Fibroblast of lung (primary cell): ENCODE data around the gene FOXB1. TPM values are rescaled to one million over a fixed set of nuclear protein-coding genes. Genes with fewer than 3 reads are reported as not detected.

Experiments used
- DNase-seq, 2 donors: peaks; one replicate each; pipeline versions ENCODE4 v3.0.0 to v3.0.0-alpha.2; 2010; ENCODE audit warnings: low read depth in 2 of 2
- H2AFZ ChIP-seq: 2 replicates; pipeline ENCODE4 v1.5.1; 2012; ENCODE audit warnings: low read length, control low read depth, inconsistent platforms
- H3K27ac ChIP-seq: 2 replicates; pipeline ENCODE4 v1.5.1; 2011; ENCODE audit warnings: low read length, control low read depth; ENCODE audit not compliant: insufficient read depth
- H3K27me3 ChIP-seq: 2 replicates; pipeline ENCODE4 v1.5.1; 2011; ENCODE audit warnings: mild to moderate bottlenecking, low read length; ENCODE audit not compliant: control insufficient read depth, insufficient read depth
- H3K36me3 ChIP-seq: 2 replicates; pipeline ENCODE4 v1.5.1; 2011; ENCODE audit warnings: low read length; ENCODE audit not compliant: control insufficient read depth, insufficient read depth
- H3K4me1 ChIP-seq: 2 replicates; pipeline ENCODE4 v1.5.1; 2011; ENCODE audit warnings: low read length; ENCODE audit not compliant: control insufficient read depth, insufficient read depth; ENCODE audit errors: extremely low read depth
- H3K4me2 ChIP-seq: 2 replicates; pipeline ENCODE4 v1.5.1; 2011; ENCODE audit warnings: low read length, control low read depth; ENCODE audit not compliant: insufficient read depth; ENCODE audit errors: extremely low read depth
- H3K4me3 ChIP-seq, 4 experiments: fragments of 200-600 bp in 1 of 4; sonication (generic) in 1 of 4; replicated peaks in 1 of 4; 2 replicates each; pipeline ENCODE4 v1.5.1; 2011 to 2016; ENCODE audit warnings: low read length in 4 of 4, low read depth in 3 of 4, mild to moderate bottlenecking in 3 of 4, control low read depth in 2 of 4, inconsistent platforms in 1 of 4, mixed read lengths in 1 of 4; ENCODE audit not compliant: insufficient read depth in 1 of 4; ENCODE audit errors: control extremely low read depth in 1 of 4
- H3K79me2 ChIP-seq: 2 replicates; pipeline ENCODE4 v1.5.1; 2012; ENCODE audit warnings: mild to moderate bottlenecking, low read length, inconsistent platforms; ENCODE audit not compliant: control insufficient read depth, insufficient read depth
- H3K9ac ChIP-seq: 2 replicates; pipeline ENCODE4 v1.5.1; 2011; ENCODE audit warnings: mild to moderate bottlenecking, low read length, control low read depth; ENCODE audit not compliant: insufficient read depth
- H3K9me3 ChIP-seq: 2 replicates; pipeline ENCODE4 v1.5.1; 2012; ENCODE audit warnings: low read depth, low read length; ENCODE audit not compliant: control insufficient read depth, insufficient read depth
- H4K20me1 ChIP-seq: 2 replicates; pipeline ENCODE4 v1.5.1; 2011; ENCODE audit warnings: low read length; ENCODE audit not compliant: control insufficient read depth, insufficient read depth; ENCODE audit errors: extremely low read depth
- EZH2 ChIP-seq: IDR thresholded peaks from 2 replicates; pipeline ENCODE4 v1.5.1; 2012; ENCODE audit warnings: low read length, control low read depth, mild to moderate bottlenecking; ENCODE audit errors: missing control alignments
- polyA plus RNA-seq, 2 donors: library from polyadenylated mRNA; depleted of rRNA in 1 of 2; stranded (reverse) in 1 of 2; unstranded in 1 of 2; fragments of >200 nt; gene quantifications; 2 replicates each; pipeline ENCODE4 v1.2.1, GENCODE V29; 2011 to 2012; ENCODE audit warnings: missing spikeins in 1 of 2
- total RNA-seq: library from RNA; depleted of rRNA; stranded (reverse); fragments of >200 nt; gene quantifications from 2 replicates; pipeline ENCODE4 v1.2.1, GENCODE V29; 2014
- TF ChIP-seq, protein P1 (sequence below), 2 donors: IDR thresholded peaks in 1 of 2; conservative IDR thresholded peaks in 1 of 2; 1 replicate in 1 of 2; 2 replicates in 1 of 2; pipeline ENCODE4 v1.5.1; 2011 to 2012; ENCODE audit warnings: low read length in 2 of 2, control low read depth in 1 of 2, inconsistent platforms in 1 of 2, low read depth in 1 of 2, mild to moderate bottlenecking in 1 of 2

FOXB1 gene
- total and polyA plus RNA-seq, 2 donors (not counting 1 experiment from before 2014, with no cell fraction given): not detected

DNA sequence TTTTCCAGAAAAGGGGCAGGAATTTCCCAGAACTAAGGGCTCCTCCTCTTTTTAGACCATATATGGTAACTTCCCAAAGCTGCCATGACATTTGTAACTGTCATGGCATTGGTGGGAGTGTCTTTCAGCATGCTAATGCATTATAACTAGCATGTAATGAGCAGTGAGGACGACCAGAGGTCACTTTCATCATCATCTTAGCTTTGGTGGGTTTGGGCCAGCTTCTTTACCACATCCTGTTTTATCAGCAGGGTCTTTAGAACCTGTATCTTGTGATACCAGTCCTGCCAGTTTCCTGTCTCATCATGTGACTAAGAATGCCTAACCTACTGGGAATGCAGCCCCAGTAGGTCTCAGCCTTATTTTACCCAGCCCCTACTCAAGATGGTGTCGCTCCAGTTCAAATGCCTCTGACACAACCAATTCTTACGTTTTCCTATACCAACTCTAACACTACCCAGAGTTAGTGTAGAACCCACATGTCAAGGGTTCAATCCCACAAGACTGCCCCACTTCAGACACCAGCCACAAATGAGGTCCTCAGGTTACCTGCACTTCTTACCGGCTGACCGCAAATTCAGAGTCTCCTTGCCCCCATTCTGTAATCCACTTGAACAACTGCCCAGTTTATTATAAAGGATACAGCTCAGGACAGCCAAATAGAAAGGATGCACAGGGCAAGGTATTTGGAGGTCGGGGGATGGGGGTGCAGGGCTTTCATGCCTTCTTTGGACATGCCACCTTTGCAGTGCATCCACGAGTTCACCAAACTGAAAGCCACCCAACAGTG lies 17.7 kb downstream of the FOXB1 start:
- no peaks in the 10 kb centered on the region for H4K20me1 ChIP-seq
- no peaks in the 10 kb centered on the region for H3K4me1 ChIP-seq
- H3K27me3 ChIP-seq: no peaks in the 10 kb centered on the region
- no peaks in the 10 kb centered on the region for H3K9me3 ChIP-seq
- no peak overlapping the region for H3K9ac ChIP-seq
- no peak overlapping the region for H3K4me2 ChIP-seq
- no peak overlapping the region for H3K27ac ChIP-seq
- DNase-seq: peak in 1 of 2 donors; percentile 47
- TF ChIP-seq EZH2: no peak
- TF ChIP-seq, protein P1, sequence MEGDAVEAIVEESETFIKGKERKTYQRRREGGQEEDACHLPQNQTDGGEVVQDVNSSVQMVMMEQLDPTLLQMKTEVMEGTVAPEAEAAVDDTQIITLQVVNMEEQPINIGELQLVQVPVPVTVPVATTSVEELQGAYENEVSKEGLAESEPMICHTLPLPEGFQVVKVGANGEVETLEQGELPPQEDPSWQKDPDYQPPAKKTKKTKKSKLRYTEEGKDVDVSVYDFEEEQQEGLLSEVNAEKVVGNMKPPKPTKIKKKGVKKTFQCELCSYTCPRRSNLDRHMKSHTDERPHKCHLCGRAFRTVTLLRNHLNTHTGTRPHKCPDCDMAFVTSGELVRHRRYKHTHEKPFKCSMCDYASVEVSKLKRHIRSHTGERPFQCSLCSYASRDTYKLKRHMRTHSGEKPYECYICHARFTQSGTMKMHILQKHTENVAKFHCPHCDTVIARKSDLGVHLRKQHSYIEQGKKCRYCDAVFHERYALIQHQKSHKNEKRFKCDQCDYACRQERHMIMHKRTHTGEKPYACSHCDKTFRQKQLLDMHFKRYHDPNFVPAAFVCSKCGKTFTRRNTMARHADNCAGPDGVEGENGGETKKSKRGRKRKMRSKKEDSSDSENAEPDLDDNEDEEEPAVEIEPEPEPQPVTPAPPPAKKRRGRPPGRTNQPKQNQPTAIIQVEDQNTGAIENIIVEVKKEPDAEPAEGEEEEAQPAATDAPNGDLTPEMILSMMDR (conservative IDR thresholded peaks at IDR 0.05 in 1 of 2, IDR thresholded peaks at IDR 0.05 in 1 of 2; ENCODE audit: low read depth in 1 of 2, low read length in 2 of 2): no peak
- H3K4me3 ChIP-seq: no peak overlapping the region
- H3K36me3 ChIP-seq: no peaks in the 10 kb centered on the region
- H3K79me2 ChIP-seq: no peaks in the 10 kb centered on the region
- H2AFZ ChIP-seq: no peak overlapping the region

DNA sequence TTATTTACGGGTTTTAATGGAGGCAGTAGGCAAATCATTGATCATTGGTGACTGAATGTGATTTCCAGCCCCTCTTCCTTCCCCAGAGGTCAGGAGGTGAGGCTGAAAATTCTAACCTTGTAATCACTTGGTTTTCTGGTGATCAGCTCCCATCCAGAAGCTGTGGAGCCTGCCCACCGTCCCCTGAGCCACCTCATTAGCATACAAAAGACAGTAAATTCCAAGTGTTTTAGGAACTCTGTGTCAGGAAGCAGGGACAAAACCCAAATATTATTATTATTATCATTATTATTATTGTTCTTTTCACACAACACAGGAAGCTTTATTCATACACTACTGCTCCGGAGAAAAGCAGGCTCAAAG lies 18.2 kb downstream of the FOXB1 start:
- no peak for DNase-seq
- no peak overlapping the region for H3K9ac ChIP-seq
- no peaks in the 10 kb centered on the region for H3K27me3 ChIP-seq
- no peak overlapping the region for H2AFZ ChIP-seq
- TF ChIP-seq, protein P1 (conservative IDR thresholded peaks at IDR 0.05 in 1 of 2, IDR thresholded peaks at IDR 0.05 in 1 of 2; ENCODE audit: low read depth in 1 of 2, low read length in 2 of 2): no peak
- no peak for TF ChIP-seq EZH2
- no peak overlapping the region for H3K4me2 ChIP-seq
- no peaks in the 10 kb centered on the region for H3K4me1 ChIP-seq
- no peak overlapping the region for H3K27ac ChIP-seq
- H3K36me3 ChIP-seq: no peaks in the 10 kb centered on the region
- H3K79me2 ChIP-seq: no peaks in the 10 kb centered on the region
- no peak overlapping the region for H3K4me3 ChIP-seq
- no peaks in the 10 kb centered on the region for H3K9me3 ChIP-seq
- H4K20me1 ChIP-seq: no peaks in the 10 kb centered on the region

DNA sequence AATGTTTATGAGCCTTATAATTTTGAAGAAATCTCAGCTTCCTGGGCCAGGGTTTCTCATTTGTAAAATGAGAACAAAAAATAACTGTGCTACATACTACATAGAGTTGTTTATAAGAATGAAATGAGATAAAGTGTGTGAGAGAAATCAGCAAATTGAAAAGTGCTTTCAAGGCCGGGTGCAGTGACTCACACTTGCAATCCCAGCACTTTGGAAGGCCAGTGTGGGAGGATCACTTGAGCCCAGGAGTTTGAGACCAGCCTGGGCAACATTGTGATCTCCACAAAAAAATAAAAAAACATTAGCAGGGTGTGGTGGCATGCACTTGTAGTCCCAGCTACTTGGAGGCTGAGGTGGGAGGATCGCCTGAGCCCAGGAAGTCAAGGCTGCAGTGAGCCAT lies 22.4 kb downstream of the FOXB1 start:
- Histone ChIP-seq H3K79me2 (no peaks in the 10 kb centered on the region), H3K4me3 (no peak overlapping the region), H3K4me1 (no peaks in the 10 kb centered on the region), H4K20me1 (no peaks in the 10 kb centered on the region), H2AFZ (no peak overlapping the region), H3K27me3 (no peaks in the 10 kb centered on the region), H3K27ac (no peak overlapping the region), H3K9ac (no peak overlapping the region), H3K36me3 (no peaks in the 10 kb centered on the region), H3K9me3 (no peaks in the 10 kb centered on the region), H3K4me2 (no peak overlapping the region)
- TF ChIP-seq, protein P1 (conservative IDR thresholded peaks at IDR 0.05 in 1 of 2, IDR thresholded peaks at IDR 0.05 in 1 of 2; ENCODE audit: low read depth in 1 of 2, low read length in 2 of 2): no peak
- no peak for TF ChIP-seq EZH2
- DNase-seq: peak in 1 of 2 donors; percentile 13
